Measurements from ENCODE around the gene DEPDC4.
"Not testable (repeated sequence)": the region's sequence is repeated elsewhere in the genome, so short reads cannot be mapped to it uniquely, and the experiment has no call there.

Gene DEPDC4

DNA sequence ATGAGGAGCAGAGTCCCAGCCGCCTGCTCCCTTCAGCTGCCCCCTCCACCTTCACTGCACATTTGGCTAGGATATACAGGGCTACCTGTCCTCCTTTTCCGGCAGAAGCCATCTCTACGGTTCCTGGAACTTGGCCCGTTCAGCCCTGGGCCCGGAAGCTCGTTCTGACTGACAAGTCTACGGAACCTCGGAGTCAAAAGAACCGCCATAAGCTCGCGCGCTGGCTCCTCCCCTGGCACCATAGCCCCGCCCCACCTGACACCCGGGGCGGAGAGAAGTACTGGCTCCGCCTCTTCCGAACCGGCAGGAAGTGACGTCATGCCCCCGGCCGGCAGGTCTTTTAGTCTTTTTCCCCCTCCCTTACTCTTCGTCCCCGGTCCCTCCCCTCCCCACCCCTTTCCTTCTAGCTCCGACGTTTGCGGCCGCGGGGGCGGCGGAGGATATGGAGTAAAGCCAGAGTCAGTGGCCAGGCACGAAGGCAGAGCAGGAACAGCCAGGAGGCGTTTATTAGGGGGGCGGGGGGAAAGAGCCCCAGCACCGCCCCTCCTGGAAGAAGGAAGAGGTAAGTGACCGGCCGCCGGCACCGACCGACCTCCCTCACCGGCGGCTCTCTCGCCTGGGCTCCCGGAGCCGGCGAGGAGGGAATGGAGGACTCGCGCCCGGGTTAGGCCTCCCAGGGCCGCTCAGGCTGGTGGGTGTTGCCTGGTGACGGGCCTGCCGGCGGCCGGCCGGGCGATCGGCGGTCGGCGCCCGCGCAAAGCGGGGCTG, at the start of gene DEPDC4, which contains the start of gene SCYL2:
Gene DEPDC4 (minus strand): TSS at position 245 of the 768 bp plus-strand sequence. CDS start 3 bp downstream, at position 242.
Gene SCYL2 (plus strand): TSS at position 343 of the 768 bp plus-strand sequence. CDS start 15,794 bp downstream, outside the sequence.
- no peak for TF ChIP-seq ZFX (IDR thresholded peaks at IDR 0.05; ENCODE audit: borderline replicate concordance)
- TF ChIP-seq, protein P1, sequence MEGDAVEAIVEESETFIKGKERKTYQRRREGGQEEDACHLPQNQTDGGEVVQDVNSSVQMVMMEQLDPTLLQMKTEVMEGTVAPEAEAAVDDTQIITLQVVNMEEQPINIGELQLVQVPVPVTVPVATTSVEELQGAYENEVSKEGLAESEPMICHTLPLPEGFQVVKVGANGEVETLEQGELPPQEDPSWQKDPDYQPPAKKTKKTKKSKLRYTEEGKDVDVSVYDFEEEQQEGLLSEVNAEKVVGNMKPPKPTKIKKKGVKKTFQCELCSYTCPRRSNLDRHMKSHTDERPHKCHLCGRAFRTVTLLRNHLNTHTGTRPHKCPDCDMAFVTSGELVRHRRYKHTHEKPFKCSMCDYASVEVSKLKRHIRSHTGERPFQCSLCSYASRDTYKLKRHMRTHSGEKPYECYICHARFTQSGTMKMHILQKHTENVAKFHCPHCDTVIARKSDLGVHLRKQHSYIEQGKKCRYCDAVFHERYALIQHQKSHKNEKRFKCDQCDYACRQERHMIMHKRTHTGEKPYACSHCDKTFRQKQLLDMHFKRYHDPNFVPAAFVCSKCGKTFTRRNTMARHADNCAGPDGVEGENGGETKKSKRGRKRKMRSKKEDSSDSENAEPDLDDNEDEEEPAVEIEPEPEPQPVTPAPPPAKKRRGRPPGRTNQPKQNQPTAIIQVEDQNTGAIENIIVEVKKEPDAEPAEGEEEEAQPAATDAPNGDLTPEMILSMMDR (IDR thresholded peaks at IDR 0.05), result no peak

DNA sequence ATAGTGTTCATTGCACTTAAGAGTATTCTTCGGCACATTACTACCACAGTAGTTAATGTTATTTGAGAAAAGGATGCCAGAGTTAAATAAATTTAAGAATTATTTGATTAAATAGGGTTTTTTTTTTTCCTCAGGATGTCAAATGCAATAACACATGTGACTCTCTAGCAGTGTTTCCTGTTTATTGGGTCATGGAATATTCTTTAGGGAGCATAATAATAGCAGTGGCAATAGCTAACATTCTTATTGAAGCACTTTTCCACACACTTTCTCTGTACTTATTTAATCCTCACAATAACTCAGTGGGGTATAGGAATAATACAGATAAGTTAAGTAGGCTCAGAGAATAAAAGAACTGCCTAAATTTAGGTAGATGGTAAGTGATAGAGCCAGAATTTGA, 44.4 kb upstream of the DEPDC4 start:
- no peak overlapping the region for H3K27ac ChIP-seq
- no peak for TF ChIP-seq ZFX (IDR thresholded peaks at IDR 0.05; ENCODE audit: borderline replicate concordance)
- TF ChIP-seq, protein P1 (IDR thresholded peaks at IDR 0.05), result no peak

More for the DNA sequence above, at the start of gene DEPDC4, which contains the start of gene SCYL2:
- H3K27ac ChIP-seq, result peak within 1 kb of the TSS; percentile 95

DNA sequence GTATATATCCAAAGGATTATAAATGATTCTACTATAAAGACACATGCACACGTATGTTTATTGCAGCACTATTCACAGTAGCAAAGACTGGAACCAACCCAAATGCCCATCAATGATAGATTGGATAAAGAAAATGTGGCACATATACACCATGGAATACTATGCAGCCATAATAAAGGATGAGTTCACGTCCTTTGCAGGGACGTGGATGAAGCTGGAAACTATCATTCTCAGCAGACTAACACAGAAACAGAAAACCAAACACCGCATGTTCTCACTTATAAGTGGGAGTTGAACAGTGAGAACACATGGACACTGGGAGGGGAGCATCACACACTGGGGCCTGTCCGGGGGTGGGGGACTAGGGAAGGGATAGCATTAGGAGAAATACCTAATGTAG, 41.3 kb upstream of the DEPDC4 start:
- H3K27ac ChIP-seq, result not testable (repeated sequence)

DNA sequence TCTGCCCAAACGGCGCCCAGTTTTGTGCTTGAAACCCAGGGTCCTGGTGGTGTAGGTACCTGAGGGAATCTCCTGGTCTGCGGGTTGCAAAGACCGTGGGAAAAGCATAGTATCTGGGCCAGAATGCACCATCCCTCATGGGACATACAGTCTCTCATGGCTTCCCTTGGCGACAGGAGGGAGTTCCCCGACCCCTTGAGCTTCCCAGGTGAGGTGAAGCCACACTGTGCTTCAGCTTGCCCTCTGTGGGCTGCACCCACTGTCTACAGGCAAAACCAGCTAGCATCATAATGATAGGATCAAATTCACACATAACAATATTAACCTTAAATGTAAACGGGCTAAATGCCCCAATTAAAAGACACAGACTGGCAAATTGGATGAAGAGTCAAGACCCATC, 37.5 kb upstream of the DEPDC4 start:
- H3K27ac ChIP-seq, result not testable (repeated sequence)

DNA sequence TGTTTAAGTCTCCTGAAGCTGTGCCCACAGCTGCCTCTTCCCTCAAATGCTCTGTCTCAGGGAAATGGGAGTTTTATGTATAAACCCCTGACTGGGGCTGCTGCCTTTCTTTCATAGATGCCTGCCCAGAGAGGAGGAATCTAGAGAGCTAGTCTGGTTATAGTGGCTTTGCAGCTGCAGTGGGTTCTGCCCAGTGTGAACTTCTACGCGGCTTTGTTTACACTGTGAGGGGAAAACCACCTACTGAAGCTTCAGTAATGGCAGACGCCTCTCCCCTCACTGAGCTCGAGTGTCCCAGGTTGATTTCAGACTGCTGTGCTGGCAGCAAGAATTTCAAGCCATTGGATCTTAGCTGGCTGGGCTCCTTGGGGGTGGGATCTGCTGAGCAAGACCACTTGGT, 37.0 kb upstream of the DEPDC4 start:
- TF ChIP-seq, protein P1 (IDR thresholded peaks at IDR 0.05), result no peak
- TF ChIP-seq ZFX (IDR thresholded peaks at IDR 0.05; ENCODE audit: borderline replicate concordance), result no peak
- no peak overlapping the region for H3K27ac ChIP-seq

DNA sequence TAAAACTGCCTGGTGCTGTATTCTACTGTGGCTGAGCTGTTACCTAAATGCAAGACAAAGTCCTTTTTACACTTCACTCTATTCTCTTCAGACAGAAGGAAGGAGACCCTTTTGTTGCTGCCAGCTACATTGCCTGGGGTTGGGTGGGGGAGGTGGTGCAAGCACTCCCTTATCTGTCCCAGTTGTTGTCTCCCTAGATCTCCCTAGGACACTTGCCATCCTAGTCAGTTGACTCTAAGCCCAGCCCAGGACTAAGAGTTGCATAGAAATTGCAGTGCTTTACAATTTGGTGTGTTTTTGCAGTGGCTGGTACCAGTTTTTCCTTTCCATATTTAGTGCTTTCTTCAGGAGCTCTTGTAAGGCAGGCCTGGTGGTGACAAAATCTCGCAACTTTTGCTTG, 35.2 kb upstream of the DEPDC4 start:
- no peak overlapping the region for H3K27ac ChIP-seq
- TF ChIP-seq ZFX (IDR thresholded peaks at IDR 0.05; ENCODE audit: borderline replicate concordance), result no peak
- TF ChIP-seq, protein P1 (IDR thresholded peaks at IDR 0.05), result no peak

DNA sequence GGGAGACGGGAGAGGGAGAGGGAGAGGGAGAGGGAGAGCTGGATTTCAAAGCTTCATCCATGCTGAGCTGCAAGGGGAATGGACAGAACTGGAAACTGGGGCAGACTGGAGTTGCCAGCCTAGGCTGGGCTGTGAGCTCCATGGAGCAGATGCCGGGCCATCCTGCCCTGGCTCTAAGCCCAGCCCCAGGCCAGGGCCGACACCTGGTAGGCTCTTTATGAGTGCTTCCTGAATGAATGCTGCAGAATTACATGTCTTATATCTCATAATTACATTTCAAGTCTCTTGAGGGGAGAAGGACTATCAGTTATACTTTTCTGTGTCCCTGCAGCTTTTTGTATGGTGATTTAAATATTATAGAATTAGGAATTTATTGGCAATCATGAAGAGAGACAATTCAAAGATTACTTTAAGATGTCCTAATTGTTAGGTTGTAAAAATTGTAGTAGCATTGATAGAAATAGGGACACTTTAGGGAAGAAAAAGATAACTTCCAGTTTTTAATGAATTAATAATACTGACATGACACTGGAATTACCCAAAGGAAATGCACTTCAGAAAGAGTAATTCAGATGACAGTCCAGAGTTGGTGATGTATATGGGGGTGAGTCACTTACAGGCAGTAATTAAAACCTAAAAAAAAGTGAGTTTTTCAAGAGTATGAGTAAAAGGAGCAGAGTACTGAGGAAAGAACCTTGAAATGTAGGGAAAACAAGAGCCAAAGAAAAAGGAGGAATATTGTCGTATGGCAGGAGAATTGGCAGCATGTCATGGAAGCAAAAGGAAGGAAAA, 29.1 kb upstream of the DEPDC4 start:
- no peak overlapping the region for H3K27ac ChIP-seq
- no peak for TF ChIP-seq ZFX (IDR thresholded peaks at IDR 0.05; ENCODE audit: borderline replicate concordance)
- TF ChIP-seq, protein P1 (IDR thresholded peaks at IDR 0.05), result no peak

DNA sequence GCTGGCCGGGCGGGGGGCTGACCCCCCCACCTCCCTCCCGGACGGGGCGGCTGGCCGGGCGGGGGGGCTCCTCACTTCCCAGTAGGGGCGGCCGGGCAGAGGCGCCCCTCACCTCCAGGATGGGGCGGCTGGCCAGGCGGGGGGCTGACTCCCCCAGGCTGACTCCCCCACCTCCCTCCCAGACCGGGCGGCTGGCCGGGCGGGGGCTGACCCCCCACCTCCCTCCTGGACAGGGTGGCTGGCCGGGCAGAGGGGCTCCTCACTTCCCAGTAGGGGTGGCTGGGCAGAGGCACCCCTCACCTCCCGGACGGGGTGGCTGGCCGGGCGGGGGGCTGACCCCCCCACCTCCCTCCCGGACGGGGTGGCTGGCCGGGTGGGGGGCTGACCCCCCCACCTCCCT, 27.5 kb upstream of the DEPDC4 start:
- not testable (repeated sequence) for H3K27ac ChIP-seq

All from 22Rv1 (cell line).